GM12878 (cell line): ENCODE data around the gene FLACC1. TPM values are rescaled to one million over a fixed set of nuclear protein-coding genes. Genes with fewer than 3 reads are reported as not detected.

Experiments
- ATAC-seq: fragments of 200-7000 bp; cut with Tn5 transposase; 3 replicates; pipeline ENCODE4 v1.9.1; 2020; ENCODE audit warnings: mild to moderate bottlenecking, moderate library complexity
- BruUV-seq: library from RNA; stranded (reverse); fragments of 400-500 nt; replicated peaks from 2 replicates; lab custom pipeline; 2021; lab: Mats Ljungman, UMichigan
- CTCF ChIA-PET: fragments of 300-600 bp; sonication (Branson Sonifier 250); formaldehyde crosslinking; extraction: SDS; loops from one replicate; lab custom pipeline; 2021; ENCODE audit warnings: inconsistent platforms; lab: Yijun Ruan, JAX
- POLR2A ChIA-PET: fragments of 350-600 bp; formaldehyde crosslinking; extraction: SDS; loops from one replicate; lab custom pipeline; 2021; ENCODE audit warnings: inconsistent platforms; lab: Charles Lee
- RAD21 ChIA-PET: fragments of 300-600 bp; sonication (Branson Sonifier 250); formaldehyde crosslinking; loops from one replicate; lab custom pipeline; 2023; ENCODE audit warnings: antibody characterized with exemption; ENCODE audit not compliant: unreplicated experiment; lab: Charles Lee
- SMC1A ChIA-PET: fragments of 300-600 bp; sonication (Branson Sonifier 250); formaldehyde crosslinking; loops from one replicate; lab custom pipeline; 2023; ENCODE audit not compliant: unreplicated experiment, uncharacterized antibody; lab: Charles Lee
- DNase-seq: peaks from one replicate; pipeline ENCODE4 v3.0.0-alpha.2; 2011; ENCODE audit warnings: low read depth, low spot score
- FAIRE-seq: peaks from 3 replicates; lab custom pipeline; 2011; peaks lifted over from hg19 to GRCh38; lab: Jason Lieb, UNC
- H2AFZ ChIP-seq: 2 replicates; pipeline ENCODE4 v1.6.0; 2011; ENCODE audit warnings: low read depth, low read length, control low read depth; ENCODE audit not compliant: control insufficient read depth
- H3K27ac ChIP-seq: 2 replicates; pipeline ENCODE4 v1.5.1; 2011; ENCODE audit warnings: control low read depth; ENCODE audit not compliant: control insufficient read depth, insufficient read depth
- H3K27me3 ChIP-seq, 2 experiments: replicated peaks in 1 of 2; 2 replicates each; pipeline versions ENCODE4 v1.6.0 to v1.6.1; 2011; ENCODE audit warnings: low read length in 1 of 2; ENCODE audit not compliant: control insufficient read depth in 2 of 2, insufficient read depth in 2 of 2
- H3K36me3 ChIP-seq, 2 experiments: 2 replicates each; pipeline ENCODE4 v1.5.1; 2011; ENCODE audit warnings: low read length in 1 of 2; ENCODE audit not compliant: control insufficient read depth in 2 of 2, insufficient read depth in 2 of 2
- H3K4me1 ChIP-seq: 2 replicates; pipeline ENCODE4 v1.6.1; 2011; ENCODE audit warnings: mild to moderate bottlenecking, low read length, moderate library complexity, mixed read lengths; ENCODE audit not compliant: control insufficient read depth, insufficient read depth
- H3K4me2 ChIP-seq: 2 replicates; pipeline ENCODE4 v1.6.0; 2011; ENCODE audit warnings: control low read depth; ENCODE audit not compliant: control insufficient read depth, insufficient read depth
- H3K4me3 ChIP-seq: fragments of 200-600 bp; sonication (generic); 2 replicates; pipeline ENCODE4 v1.5.1; 2016
- H3K79me2 ChIP-seq: 2 replicates; pipeline ENCODE4 v1.6.0; 2011; ENCODE audit warnings: low read length; ENCODE audit not compliant: control insufficient read depth, insufficient read depth
- H3K9ac ChIP-seq: 2 replicates; pipeline ENCODE4 v1.8.0; 2011; ENCODE audit warnings: low read length, control low read depth, mixed read lengths; ENCODE audit not compliant: control insufficient read depth, insufficient read depth
- H3K9me3 ChIP-seq: replicated peaks from 3 replicates; pipeline ENCODE4 v1.5.1; 2011; ENCODE audit warnings: mild to moderate bottlenecking, low read length; ENCODE audit not compliant: control insufficient read depth, insufficient read depth
- H4K20me1 ChIP-seq: 2 replicates; pipeline ENCODE4 v1.6.0; 2011; ENCODE audit not compliant: control insufficient read depth, insufficient read depth
- E2F4 ChIP-seq: IDR thresholded peaks from 2 replicates; pipeline ENCODE4 v1.6.1; 2012; ENCODE audit warnings: low read depth, low read length, improper control_type of control experiment
- FOXM1 ChIP-seq: IDR thresholded peaks from 2 replicates; pipeline ENCODE4 v1.6.1; 2012; ENCODE audit warnings: low read depth, mild to moderate bottlenecking, inconsistent platforms, low read length, moderate library complexity
- MAX ChIP-seq: IDR thresholded peaks from 2 replicates; pipeline ENCODE4 v1.6.1; 2012; ENCODE audit warnings: low read depth, low read length, improper control_type of control experiment
- MLLT1 ChIP-seq: fragments of 450-650 bp; IDR thresholded peaks from 2 replicates; pipeline ENCODE4 v1.6.1; 2016; ENCODE audit warnings: mild to moderate bottlenecking
- NFYB ChIP-seq: IDR thresholded peaks from 2 replicates; pipeline ENCODE4 v1.6.1; 2011; ENCODE audit warnings: low read depth, mild to moderate bottlenecking, low read length, improper control_type of control experiment, moderate library complexity; ENCODE audit not compliant: insufficient read depth
- NR2F1 ChIP-seq: fragments of 450-650 bp; conservative IDR thresholded peaks from 2 replicates; pipeline ENCODE4 v1.6.1; 2017; ENCODE audit warnings: mild to moderate bottlenecking
- POU2F2 ChIP-seq: IDR thresholded peaks from 3 replicates; pipeline ENCODE4 v1.6.1; 2011; ENCODE audit warnings: low read depth, mild to moderate bottlenecking, low read length, borderline replicate concordance
- WGBS: methylation state at CpG from one replicate; pipeline ENCODE4 v1.1.6; 2016; ENCODE audit warnings: low lambda C conversion rate; ENCODE audit not compliant: insufficient replicate concordance, insufficient coverage; ENCODE audit errors: missing lambda C conversion rate; 5-methylcytosine and 5-hydroxymethylcytosine counted together
- in situ Hi-C: fragments of 300-500 bp; cut with MboI; formaldehyde crosslinking; loops from 9 replicates; pipeline ENCODE4 v1.14.3; 2018; ENCODE audit warnings: mixed read lengths
- intact Hi-C: fragments of 100-400 bp; cut with micrococcal nuclease; formaldehyde crosslinking; loops from one replicate; pipeline ENCODE4 v1.14.2; 2022; ENCODE audit not compliant: unreplicated experiment
- polyA plus RNA-seq, 11 experiments: library from polyadenylated mRNA; depleted of rRNA in 4 of 11; unstranded in 6 of 11; stranded (reverse) in 5 of 11; fragments of >200 nt; fragmentation: Nextera tagmentation in 4 of 11; fragmentation: Illumina TruSeq in 1 of 11; extraction: Ambion mirVana in 4 of 11; extraction: Trizol in 1 of 11; gene quantifications; 1 replicate in 1 of 11; 2 replicates in 10 of 11; pipeline versions ENCODE4 v1.2.1 to v1.2.3, GENCODE V29; 2011 to 2016; ENCODE audit warnings: inconsistent platforms in 2 of 11, missing spikeins in 2 of 11, low read depth in 1 of 11
- total RNA-seq, 4 experiments: library from RNA; depleted of rRNA in 3 of 4; stranded (reverse); fragments of >200 nt in 3 of 4; fragmentation: Illumina TruSeq in 1 of 4; extraction: Trizol in 1 of 4; gene quantifications; 2 replicates each; pipeline versions ENCODE4 v1.2.1 to v1.2.3, GENCODE V29; 2013 to 2021
- TF ChIP-seq, protein P1 (sequence below): fragments of 450-650 bp; IDR thresholded peaks from 2 replicates; pipeline ENCODE4 v1.6.1; 2017; ENCODE audit warnings: borderline replicate concordance

FLACC1 gene
- total and polyA plus RNA-seq, 10 of the 15 experiments (the other 5 are each of a cell fraction or from before 2014, with no cell fraction given) = 0.08 to 0.54 (median 0.30) TPM; not detected in 2

GRCh38 chr2:201313362-201313761, 43.8 kb downstream of the FLACC1 start:
- BruUV-seq = no TSS peak
- POLR2A ChIA-PET = no interaction called here
- intact Hi-C loops = no loop called here
- CTCF ChIA-PET = no interaction called here
- H3K4me3 ChIP-seq = no peak overlapping the region
- 43% methylated on average over 5 of the region's 5 CpGs for WGBS
- H3K9me3 ChIP-seq = no peaks in the 10 kb centered on the region
- no peaks in the 10 kb centered on the region for H3K27me3 ChIP-seq
- H4K20me1 ChIP-seq = no peaks in the 10 kb centered on the region
- RAD21 ChIA-PET = no interaction called here
- no peaks in the 10 kb centered on the region for H3K4me1 ChIP-seq
- ATAC-seq (no peak), FAIRE-seq (no peak), DNase-seq (no peak)
- SMC1A ChIA-PET = no interaction called here
- no peaks in the 10 kb centered on the region for H3K36me3 ChIP-seq
- H3K4me2 ChIP-seq = no peak overlapping the region
- no peak overlapping the region for H3K9ac ChIP-seq
- no peak overlapping the region for H3K27ac ChIP-seq
- in situ Hi-C loops = no loop called here
- H3K79me2 ChIP-seq = no peaks in the 10 kb centered on the region
- TF ChIP-seq MAX (no peak), E2F4 (no peak), NFYB (no peak), POU2F2 (no peak), MLLT1 (no peak), FOXM1 (no peak), NR2F1 (no peak)
- TF ChIP-seq, protein P1, sequence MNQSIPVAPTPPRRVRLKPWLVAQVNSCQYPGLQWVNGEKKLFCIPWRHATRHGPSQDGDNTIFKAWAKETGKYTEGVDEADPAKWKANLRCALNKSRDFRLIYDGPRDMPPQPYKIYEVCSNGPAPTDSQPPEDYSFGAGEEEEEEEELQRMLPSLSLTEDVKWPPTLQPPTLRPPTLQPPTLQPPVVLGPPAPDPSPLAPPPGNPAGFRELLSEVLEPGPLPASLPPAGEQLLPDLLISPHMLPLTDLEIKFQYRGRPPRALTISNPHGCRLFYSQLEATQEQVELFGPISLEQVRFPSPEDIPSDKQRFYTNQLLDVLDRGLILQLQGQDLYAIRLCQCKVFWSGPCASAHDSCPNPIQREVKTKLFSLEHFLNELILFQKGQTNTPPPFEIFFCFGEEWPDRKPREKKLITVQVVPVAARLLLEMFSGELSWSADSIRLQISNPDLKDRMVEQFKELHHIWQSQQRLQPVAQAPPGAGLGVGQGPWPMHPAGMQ = no peak
- H2AFZ ChIP-seq = no peak overlapping the region
